Astrocyte (in vitro differentiated cells and primary cell): ENCODE results near the gene ZEB2. TPM values are rescaled to one million over a fixed set of nuclear protein-coding genes. Genes with fewer than 3 reads are reported as not detected.

ENCODE experiments used
- DNase-seq: peaks from one replicate; pipeline ENCODE4 v3.0.0-alpha.2; 2010; ENCODE audit warnings: low read depth
- FAIRE-seq: peaks from 2 replicates; lab custom pipeline; 2011; peaks lifted over from hg19 to GRCh38; lab: Jason Lieb, UNC
- H2AFZ ChIP-seq: 2 replicates; pipeline ENCODE4 v1.6.0; 2012; ENCODE audit warnings: low read depth, low read length, inconsistent platforms
- H3K27ac ChIP-seq: 2 replicates; pipeline ENCODE4 v1.5.1; 2011; ENCODE audit warnings: low read depth, low read length, inconsistent platforms
- H3K27me3 ChIP-seq: 2 replicates; pipeline ENCODE4 v1.6.0; 2011; ENCODE audit warnings: low read length, inconsistent platforms; ENCODE audit not compliant: insufficient read depth
- H3K36me3 ChIP-seq: 2 replicates; pipeline ENCODE4 v1.5.1; 2011; ENCODE audit warnings: low read length, inconsistent platforms; ENCODE audit not compliant: insufficient read depth
- H3K4me1 ChIP-seq: 2 replicates; pipeline ENCODE4 v1.5.1; 2011; ENCODE audit warnings: low read length, inconsistent platforms; ENCODE audit not compliant: insufficient read depth
- H3K4me2 ChIP-seq: 2 replicates; pipeline ENCODE4 v1.6.0; 2012; ENCODE audit warnings: low read length, inconsistent platforms
- H3K4me3 ChIP-seq: 2 replicates; pipeline ENCODE4 v1.5.1; 2011; ENCODE audit warnings: low read depth, mild to moderate bottlenecking, low read length, inconsistent platforms; ENCODE audit not compliant: insufficient read depth
- H3K79me2 ChIP-seq: 2 replicates; pipeline ENCODE4 v1.6.0; 2012; ENCODE audit warnings: mild to moderate bottlenecking, low read length, inconsistent platforms; ENCODE audit not compliant: insufficient read depth
- H3K9ac ChIP-seq: 2 replicates; pipeline ENCODE4 v1.6.0; 2012; ENCODE audit warnings: mild to moderate bottlenecking, low read length, inconsistent platforms
- H3K9me3 ChIP-seq: 2 replicates; pipeline ENCODE4 v1.5.1; 2012; ENCODE audit warnings: low read depth, mild to moderate bottlenecking, low read length, inconsistent platforms; ENCODE audit not compliant: insufficient read depth
- H4K20me1 ChIP-seq: 2 replicates; pipeline ENCODE4 v1.6.0; 2012; ENCODE audit warnings: low read length, inconsistent platforms; ENCODE audit not compliant: insufficient read depth
- H3K27ac Mint-ChIP-seq: one replicate; pipeline ENCODE4 v1.8.0; 2021; ENCODE audit warnings: mild to moderate bottlenecking, mixed read lengths; ENCODE audit not compliant: unreplicated experiment
- H3K27me3 Mint-ChIP-seq: one replicate; pipeline ENCODE4 v1.8.0; 2021; ENCODE audit warnings: low read depth, mixed read lengths; ENCODE audit not compliant: unreplicated experiment
- H3K36me3 Mint-ChIP-seq: one replicate; pipeline ENCODE4 v1.8.0; 2021; ENCODE audit warnings: low read depth, mixed read lengths; ENCODE audit not compliant: unreplicated experiment
- H3K4me1 Mint-ChIP-seq: one replicate; pipeline ENCODE4 v1.8.0; 2021; ENCODE audit warnings: low read depth, mixed read lengths; ENCODE audit not compliant: unreplicated experiment
- H3K4me3 Mint-ChIP-seq: one replicate; pipeline ENCODE4 v1.8.0; 2021; ENCODE audit warnings: mild to moderate bottlenecking, moderate library complexity, mixed read lengths; ENCODE audit not compliant: unreplicated experiment
- H3K9me3 Mint-ChIP-seq: one replicate; pipeline ENCODE4 v1.8.0; 2021; ENCODE audit warnings: mild to moderate bottlenecking, mixed read lengths; ENCODE audit not compliant: unreplicated experiment
- EZH2 ChIP-seq: IDR thresholded peaks from 2 replicates; pipeline ENCODE4 v1.6.1; 2012; ENCODE audit warnings: mild to moderate bottlenecking, low read length, inconsistent platforms; ENCODE audit not compliant: insufficient read depth
- total RNA-seq: library from RNA; stranded (reverse); gene quantifications from 2 replicates; pipeline ENCODE4 v1.2.1, GENCODE V29; 2021
- TF ChIP-seq, protein P1 (sequence below): IDR thresholded peaks from 2 replicates; pipeline ENCODE4 v1.5.1; 2011; ENCODE audit warnings: low read depth, mild to moderate bottlenecking, inconsistent platforms, low read length, moderate library complexity; ENCODE audit not compliant: insufficient read depth

Gene ZEB2
- total RNA-seq, 1 donor from 2014 or later: 84.9 TPM

DNA sequence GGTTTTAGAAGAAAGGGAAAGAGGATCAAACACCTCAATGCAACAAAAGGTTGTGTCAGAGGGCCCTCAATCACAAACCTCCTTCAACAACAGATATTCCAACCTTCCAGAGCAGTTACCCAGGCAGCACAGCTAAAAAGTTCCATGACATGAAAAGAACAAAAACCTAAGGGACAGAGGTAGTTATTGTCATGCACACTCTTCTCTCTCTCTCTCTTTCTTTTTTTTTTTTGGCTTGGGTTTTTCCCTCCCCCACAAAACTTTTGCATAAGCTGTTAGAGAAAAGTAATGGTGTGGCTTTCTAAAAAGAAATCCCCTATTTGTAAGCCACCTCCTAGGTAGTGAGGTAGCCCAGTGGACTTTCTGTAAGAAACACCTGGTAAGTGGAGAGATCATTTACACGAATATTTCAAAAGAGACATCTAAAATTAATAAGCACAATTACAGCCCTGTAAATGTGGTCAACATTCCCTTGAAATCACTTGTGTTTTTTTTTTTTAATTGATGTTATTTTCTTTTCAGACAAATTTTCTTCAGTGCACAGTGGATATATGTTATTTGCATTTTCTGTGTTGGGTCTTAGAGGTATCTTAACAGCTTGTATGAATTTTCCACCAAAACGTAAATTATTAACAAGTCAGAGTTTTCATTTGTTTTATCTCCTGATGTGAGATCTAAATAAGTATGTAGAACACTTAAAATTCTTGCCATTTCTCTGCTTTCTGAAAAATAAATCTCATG, 48.4 kb downstream of the ZEB2 start:
- DNase-seq (no peak), FAIRE-seq (no peak)
- Mint-ChIP-seq H3K9me3 (no peaks in the 10 kb centered on the region), H3K4me1 (peaks cover 40% of the 10 kb centered on the region), H3K36me3 (no peaks in the 10 kb centered on the region), H3K27ac (peak overlapping the region; percentile 1), H3K4me3 (no peak overlapping the region), H3K27me3 (no peaks in the 10 kb centered on the region)
- peak overlapping the region; percentile 32 for H3K4me2 ChIP-seq
- H3K9me3 ChIP-seq: no peaks in the 10 kb centered on the region
- no peaks in the 10 kb centered on the region for H3K36me3 ChIP-seq
- TF ChIP-seq, protein P1, sequence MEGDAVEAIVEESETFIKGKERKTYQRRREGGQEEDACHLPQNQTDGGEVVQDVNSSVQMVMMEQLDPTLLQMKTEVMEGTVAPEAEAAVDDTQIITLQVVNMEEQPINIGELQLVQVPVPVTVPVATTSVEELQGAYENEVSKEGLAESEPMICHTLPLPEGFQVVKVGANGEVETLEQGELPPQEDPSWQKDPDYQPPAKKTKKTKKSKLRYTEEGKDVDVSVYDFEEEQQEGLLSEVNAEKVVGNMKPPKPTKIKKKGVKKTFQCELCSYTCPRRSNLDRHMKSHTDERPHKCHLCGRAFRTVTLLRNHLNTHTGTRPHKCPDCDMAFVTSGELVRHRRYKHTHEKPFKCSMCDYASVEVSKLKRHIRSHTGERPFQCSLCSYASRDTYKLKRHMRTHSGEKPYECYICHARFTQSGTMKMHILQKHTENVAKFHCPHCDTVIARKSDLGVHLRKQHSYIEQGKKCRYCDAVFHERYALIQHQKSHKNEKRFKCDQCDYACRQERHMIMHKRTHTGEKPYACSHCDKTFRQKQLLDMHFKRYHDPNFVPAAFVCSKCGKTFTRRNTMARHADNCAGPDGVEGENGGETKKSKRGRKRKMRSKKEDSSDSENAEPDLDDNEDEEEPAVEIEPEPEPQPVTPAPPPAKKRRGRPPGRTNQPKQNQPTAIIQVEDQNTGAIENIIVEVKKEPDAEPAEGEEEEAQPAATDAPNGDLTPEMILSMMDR: no peak
- no peak for TF ChIP-seq EZH2
- H3K9ac ChIP-seq: no peak overlapping the region
- H3K4me3 ChIP-seq: no peak overlapping the region
- peaks cover 3% of the 10 kb centered on the region for H3K4me1 ChIP-seq
- H3K27ac ChIP-seq: no peak overlapping the region
- peaks cover 13% of the 10 kb centered on the region for H3K79me2 ChIP-seq
- H4K20me1 ChIP-seq: peaks cover 24% of the 10 kb centered on the region
- no peak overlapping the region for H2AFZ ChIP-seq
- no peaks in the 10 kb centered on the region for H3K27me3 ChIP-seq

DNA sequence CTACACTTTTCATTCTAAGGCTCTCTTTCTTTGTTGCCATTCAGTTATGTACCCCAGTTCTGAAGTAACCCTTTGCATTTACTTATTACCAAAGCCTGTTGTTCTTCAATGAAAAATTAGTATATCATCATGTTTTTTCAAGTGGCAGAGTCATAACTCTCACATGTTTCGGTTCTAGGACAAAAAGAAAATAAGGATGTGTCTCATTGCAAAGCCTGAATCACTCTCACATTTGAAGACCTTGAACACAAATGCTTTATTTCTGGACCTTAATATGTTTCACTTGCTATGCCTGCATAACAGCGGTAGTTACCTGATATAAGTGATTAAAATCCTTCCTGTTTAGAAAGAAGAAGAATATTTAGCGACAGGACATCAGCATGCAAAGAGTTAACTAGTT, 49.1 kb downstream of the ZEB2 start:
- no peak overlapping the region for H3K27ac ChIP-seq
- Mint-ChIP-seq H3K27ac (peak overlapping the region; percentile 1), H3K4me1 (peaks cover 36% of the 10 kb centered on the region), H3K27me3 (no peaks in the 10 kb centered on the region), H3K9me3 (no peaks in the 10 kb centered on the region), H3K4me3 (no peak overlapping the region), H3K36me3 (no peaks in the 10 kb centered on the region)
- TF ChIP-seq, protein P1: no peak
- no peak for TF ChIP-seq EZH2
- H3K27me3 ChIP-seq: no peaks in the 10 kb centered on the region
- H3K79me2 ChIP-seq: peaks cover 19% of the 10 kb centered on the region
- peak overlapping the region; percentile 32 for H3K4me2 ChIP-seq
- no peaks in the 10 kb centered on the region for H3K9me3 ChIP-seq
- no peak overlapping the region for H3K9ac ChIP-seq
- no peaks in the 10 kb centered on the region for H3K36me3 ChIP-seq
- peak; percentile 33 for DNase-seq
- no peaks in the 10 kb centered on the region for H3K4me1 ChIP-seq
- peak; percentile 69 for FAIRE-seq
- H2AFZ ChIP-seq: no peak overlapping the region
- H4K20me1 ChIP-seq: peaks cover 19% of the 10 kb centered on the region
- H3K4me3 ChIP-seq: no peak overlapping the region

DNA sequence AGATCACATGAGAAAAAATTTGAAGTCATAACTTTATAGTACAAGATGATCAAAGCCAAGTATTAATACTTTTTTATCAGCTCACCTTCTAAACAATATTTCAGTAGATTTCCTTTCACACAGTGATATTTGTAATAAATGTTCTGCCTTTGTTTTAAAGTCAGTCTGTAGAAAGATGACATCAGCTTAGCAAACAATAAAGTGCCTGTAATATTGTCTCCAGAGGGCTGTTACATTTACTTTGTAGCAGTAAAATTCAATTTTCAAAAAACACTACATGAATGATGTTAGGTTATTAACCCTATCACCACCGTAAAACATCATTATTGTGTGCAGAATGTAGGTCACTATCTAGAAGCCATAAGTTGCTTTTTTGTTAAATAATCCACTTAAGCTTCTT, 49.6 kb downstream of the ZEB2 start:
- DNase-seq (no peak), FAIRE-seq (no peak)
- Mint-ChIP-seq H3K9me3 (no peaks in the 10 kb centered on the region), H3K4me3 (no peak overlapping the region), H3K4me1 (peaks cover 37% of the 10 kb centered on the region), H3K36me3 (no peaks in the 10 kb centered on the region), H3K27me3 (no peaks in the 10 kb centered on the region), H3K27ac (peak overlapping the region; percentile 14)
- Histone ChIP-seq H4K20me1 (peaks cover 19% of the 10 kb centered on the region), H3K27me3 (no peaks in the 10 kb centered on the region), H3K4me1 (no peaks in the 10 kb centered on the region), H3K4me2 (peak overlapping the region; percentile 32), H3K9ac (no peak overlapping the region), H3K27ac (no peak overlapping the region), H3K79me2 (peaks cover 24% of the 10 kb centered on the region), H3K36me3 (no peaks in the 10 kb centered on the region), H3K4me3 (no peak overlapping the region), H2AFZ (no peak overlapping the region), H3K9me3 (no peaks in the 10 kb centered on the region)
- TF ChIP-seq, protein P1: no peak
- TF ChIP-seq EZH2: no peak
